Measurements from ENCODE around the gene EIPR1.

EIPR1 gene

DNA sequence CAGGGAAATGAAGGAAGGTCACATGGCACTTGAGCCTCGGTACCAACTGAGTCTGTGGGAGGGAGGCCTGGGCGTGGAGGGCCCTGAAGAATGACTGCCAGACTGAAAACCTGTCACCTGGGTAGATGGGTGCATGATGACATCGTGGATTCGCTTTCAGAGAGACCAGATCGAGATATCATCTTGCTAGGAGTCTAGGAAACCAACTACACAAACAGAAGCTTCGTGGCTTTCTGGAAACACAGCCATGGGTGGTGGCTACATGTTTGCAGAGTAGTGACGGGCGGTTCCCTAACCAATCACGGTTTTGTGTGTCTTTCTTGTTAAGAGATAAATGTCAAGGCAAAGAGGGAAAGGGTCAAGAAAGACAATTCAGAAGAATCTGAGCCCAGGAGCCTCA, 155.0 kb downstream of the EIPR1 start:
- TF ChIP-seq, protein P1, sequence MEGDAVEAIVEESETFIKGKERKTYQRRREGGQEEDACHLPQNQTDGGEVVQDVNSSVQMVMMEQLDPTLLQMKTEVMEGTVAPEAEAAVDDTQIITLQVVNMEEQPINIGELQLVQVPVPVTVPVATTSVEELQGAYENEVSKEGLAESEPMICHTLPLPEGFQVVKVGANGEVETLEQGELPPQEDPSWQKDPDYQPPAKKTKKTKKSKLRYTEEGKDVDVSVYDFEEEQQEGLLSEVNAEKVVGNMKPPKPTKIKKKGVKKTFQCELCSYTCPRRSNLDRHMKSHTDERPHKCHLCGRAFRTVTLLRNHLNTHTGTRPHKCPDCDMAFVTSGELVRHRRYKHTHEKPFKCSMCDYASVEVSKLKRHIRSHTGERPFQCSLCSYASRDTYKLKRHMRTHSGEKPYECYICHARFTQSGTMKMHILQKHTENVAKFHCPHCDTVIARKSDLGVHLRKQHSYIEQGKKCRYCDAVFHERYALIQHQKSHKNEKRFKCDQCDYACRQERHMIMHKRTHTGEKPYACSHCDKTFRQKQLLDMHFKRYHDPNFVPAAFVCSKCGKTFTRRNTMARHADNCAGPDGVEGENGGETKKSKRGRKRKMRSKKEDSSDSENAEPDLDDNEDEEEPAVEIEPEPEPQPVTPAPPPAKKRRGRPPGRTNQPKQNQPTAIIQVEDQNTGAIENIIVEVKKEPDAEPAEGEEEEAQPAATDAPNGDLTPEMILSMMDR (conservative IDR thresholded peaks at IDR 0.05): no peak
- no peak for TF ChIP-seq ZFX (IDR thresholded peaks at IDR 0.05)
- no peak overlapping the region for H3K27ac ChIP-seq

DNA sequence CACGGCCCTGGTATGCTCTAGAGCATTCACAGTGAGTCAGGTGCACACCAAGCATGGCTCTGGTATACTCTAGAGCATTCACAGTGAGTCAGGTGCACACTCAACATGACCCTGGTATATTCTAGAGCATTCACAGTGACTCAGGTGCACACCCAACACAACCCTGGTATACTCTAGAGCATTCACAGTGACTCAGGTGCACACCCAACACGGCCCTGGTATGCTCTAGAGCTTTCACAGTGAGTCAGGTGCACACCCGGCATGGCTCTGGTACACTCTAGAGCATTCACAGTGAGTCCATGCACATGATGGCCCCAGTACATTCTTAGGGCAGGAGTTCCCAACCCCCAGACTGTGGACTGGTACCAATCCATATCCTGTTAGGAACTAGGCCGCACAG, 158.1 kb downstream of the EIPR1 start:
- H3K27ac ChIP-seq: no peak overlapping the region
- TF ChIP-seq ZFX (IDR thresholded peaks at IDR 0.05): no peak
- TF ChIP-seq, protein P1 (conservative IDR thresholded peaks at IDR 0.05): no peak

DNA sequence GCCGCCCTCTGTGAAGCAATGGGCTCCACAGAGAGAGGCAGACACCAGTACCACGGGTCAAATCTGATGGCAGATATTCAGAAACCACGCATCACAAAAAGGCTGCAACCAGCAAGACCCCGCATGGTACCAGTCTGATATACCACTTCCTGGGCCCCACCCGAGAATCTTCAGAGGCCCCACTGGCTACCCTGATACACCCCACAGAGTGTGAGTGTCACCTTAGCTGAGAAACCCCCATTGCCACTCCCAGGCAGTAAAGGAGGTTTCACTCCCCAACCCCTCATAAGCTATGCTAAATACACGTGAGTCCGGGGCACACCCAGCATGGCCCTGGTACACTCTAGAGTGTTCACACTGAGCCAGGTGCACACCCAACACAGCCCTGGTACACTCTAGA, 160.0 kb downstream of the EIPR1 start:
- TF ChIP-seq, protein P1 (conservative IDR thresholded peaks at IDR 0.05): no peak
- no peak for TF ChIP-seq ZFX (IDR thresholded peaks at IDR 0.05)
- H3K27ac ChIP-seq: no peak overlapping the region

DNA sequence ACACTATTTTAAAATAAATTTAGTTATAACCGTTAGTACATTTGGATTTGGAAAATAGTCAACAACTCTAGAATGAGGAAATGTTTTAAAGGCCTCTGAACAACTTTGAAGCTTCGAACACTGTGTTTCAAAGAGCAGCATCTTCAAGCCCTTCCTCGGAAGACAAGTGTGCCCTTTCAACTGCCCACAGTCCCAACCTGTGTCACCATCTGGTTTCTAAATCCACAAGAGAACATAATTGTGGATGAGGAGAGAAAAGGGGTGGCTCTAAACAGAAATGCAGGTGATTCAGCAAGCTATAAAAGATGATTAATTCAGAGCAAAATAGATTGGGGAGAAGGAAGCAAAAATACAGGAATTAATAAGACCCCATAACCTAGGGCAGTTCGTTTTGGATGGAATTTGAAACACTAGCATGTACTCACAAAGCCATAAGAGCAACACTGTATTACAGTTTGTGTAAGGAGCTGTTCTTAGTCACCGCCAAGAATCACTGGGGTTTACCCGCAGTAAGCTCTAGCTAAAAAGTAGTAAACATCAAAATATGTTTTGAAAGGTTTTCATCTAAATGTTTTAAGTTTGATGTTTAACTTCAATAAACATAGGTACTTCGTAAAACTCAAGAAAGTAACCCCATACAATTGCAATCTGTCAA, 160.7 kb downstream of the EIPR1 start:
- TF ChIP-seq ZFX (IDR thresholded peaks at IDR 0.05): no peak
- H3K27ac ChIP-seq: no peak overlapping the region

DNA sequence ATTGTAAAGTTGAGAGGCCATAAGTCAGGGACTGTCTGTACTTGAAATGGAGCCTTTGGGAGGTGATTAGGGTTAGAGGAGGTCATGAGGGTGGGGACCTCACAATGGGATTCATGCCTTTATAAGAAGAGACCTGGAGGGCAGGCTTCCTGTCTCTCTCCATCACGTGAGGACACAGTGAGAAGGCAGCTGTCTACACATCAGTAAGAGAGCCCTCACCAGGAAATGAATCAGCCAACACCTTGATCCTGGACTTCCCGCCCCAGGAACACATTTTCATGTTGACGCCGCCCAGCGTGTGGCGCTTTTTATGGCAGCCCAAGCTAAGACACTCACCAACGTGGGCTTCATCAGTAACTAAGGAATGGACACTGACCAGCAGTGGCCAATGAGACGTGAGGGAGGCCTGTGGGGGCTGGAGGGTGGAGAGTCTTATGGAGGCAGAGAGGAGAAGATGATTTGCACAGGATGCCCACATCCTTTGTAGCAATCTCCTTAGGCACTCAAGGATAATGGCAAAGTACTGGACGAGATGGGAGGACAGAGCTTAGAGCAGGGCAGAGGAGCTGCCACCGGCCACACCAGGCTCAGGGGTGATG, 162.7 kb downstream of the EIPR1 start:
- TF ChIP-seq ZFX (IDR thresholded peaks at IDR 0.05): no peak
- TF ChIP-seq, protein P1 (conservative IDR thresholded peaks at IDR 0.05): no peak
- H3K27ac ChIP-seq: no peak overlapping the region

DNA sequence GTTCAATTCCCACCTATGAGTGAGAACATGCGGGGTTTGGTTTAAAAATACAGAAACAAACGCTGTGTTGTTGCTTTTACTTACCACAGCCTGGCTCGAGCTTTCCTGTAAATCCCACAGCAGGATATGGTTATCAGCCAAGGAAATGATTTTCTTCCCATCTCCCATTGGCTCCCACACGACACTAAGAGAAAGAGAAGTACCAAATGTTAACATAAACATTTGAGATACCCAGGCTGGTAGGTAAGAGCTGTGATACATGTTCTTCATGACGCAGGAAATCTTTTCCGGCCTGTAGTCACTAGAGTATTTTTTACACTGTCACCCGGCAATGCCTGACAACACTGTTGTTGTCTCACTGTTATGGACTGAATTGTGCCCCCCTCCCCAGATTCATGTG, 163.6 kb downstream of the EIPR1 start:
- H3K27ac ChIP-seq: no peak overlapping the region
- no peak for TF ChIP-seq ZFX (IDR thresholded peaks at IDR 0.05)
- TF ChIP-seq, protein P1 (conservative IDR thresholded peaks at IDR 0.05): no peak

DNA sequence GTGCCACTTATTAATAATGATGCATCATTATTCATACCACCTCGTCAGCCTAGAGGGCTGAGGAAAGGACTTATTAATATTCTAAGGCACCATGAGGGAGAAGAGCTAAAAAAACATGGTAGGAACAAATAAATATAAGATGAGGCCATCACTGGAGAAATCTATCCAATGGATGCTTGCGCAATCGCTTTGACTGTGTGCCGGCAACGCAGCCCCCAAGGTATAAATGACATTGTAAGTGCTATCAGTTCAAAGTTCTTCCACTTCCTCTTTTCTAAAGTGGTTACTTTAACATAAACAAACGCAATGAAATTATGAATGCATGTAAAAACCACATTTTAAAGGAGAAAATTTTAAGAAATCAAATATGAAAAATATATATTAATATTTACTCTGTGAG, 164.6 kb downstream of the EIPR1 start:
- no peak overlapping the region for H3K27ac ChIP-seq

More for the DNA sequence above, 164.6 kb downstream of the EIPR1 start:
- TF ChIP-seq, protein P1 (conservative IDR thresholded peaks at IDR 0.05): no peak
- no peak for TF ChIP-seq ZFX (IDR thresholded peaks at IDR 0.05)
